Sigmoid colon (tissue), 7 donors: ENCODE results near the gene MAP4K1. TPM values are rescaled to one million over a fixed set of nuclear protein-coding genes. Genes with fewer than 3 reads are reported as not detected.
A peak's percentile ranks its signal among the peaks of the same experiment; 100 is the strongest.

Experiments
- DNase-seq: peaks from one replicate; pipeline ENCODE4 v3.0.0-alpha.2; 2019
- H3K27ac ChIP-seq, 4 donors: fragments of 200-600 bp; sonication (generic); one replicate each; pipeline ENCODE4 v1.5.1; 2016 to 2019; ENCODE audit warnings: mild to moderate bottlenecking in 1 of 4
- H3K27me3 ChIP-seq, 3 donors: fragments of 200-600 bp; sonication (generic); one replicate each; pipeline ENCODE4 v1.5.1; 2019; ENCODE audit warnings: mild to moderate bottlenecking in 1 of 3
- H3K36me3 ChIP-seq, 4 donors: fragments of 200-600 bp; sonication (generic); one replicate each; pipeline ENCODE4 v1.5.1; 2016 to 2019
- H3K4me1 ChIP-seq, 4 donors: fragments of 200-600 bp; sonication (generic); one replicate each; pipeline ENCODE4 v1.5.1; 2017 to 2019
- H3K4me3 ChIP-seq, 4 donors: fragments of 200-600 bp; sonication (generic); one replicate each; pipeline ENCODE4 v1.5.1; 2017 to 2019; ENCODE audit warnings: mild to moderate bottlenecking in 2 of 4, moderate library complexity in 1 of 4
- H3K9me3 ChIP-seq, 4 donors: fragments of 200-600 bp in 3 of 4; sonication (generic) in 3 of 4; one replicate each; pipeline versions ENCODE4 v1.5.1 to v1.6.1; 2013 to 2019
- CTCF ChIP-seq, 4 experiments: fragments of 450-650 bp in 3 of 4; fragments of 200-600 bp in 1 of 4; IDR thresholded peaks; one replicate each; pipeline ENCODE4 v1.5.1; 2016 to 2019; ENCODE audit warnings: antibody characterized with exemption in 4 of 4, mild to moderate bottlenecking in 3 of 4, moderate library complexity in 2 of 4
- EP300 ChIP-seq, 4 donors: sonication (generic); formaldehyde crosslinking; IDR thresholded peaks; one replicate each; pipeline ENCODE4 v1.6.1; 2017; ENCODE audit warnings: antibody characterized with exemption in 4 of 4
- POLR2A ChIP-seq, 2 donors: fragments of 450-650 bp; IDR thresholded peaks; one replicate each; pipeline ENCODE4 v1.6.1; 2016; ENCODE audit warnings: antibody characterized with exemption in 2 of 2, mild to moderate bottlenecking in 2 of 2, moderate library complexity in 2 of 2
- POLR2AphosphoS5 ChIP-seq, 4 donors: sonication (generic); formaldehyde crosslinking; IDR thresholded peaks; one replicate each; pipeline ENCODE4 v1.6.1; 2017; ENCODE audit warnings: antibody characterized with exemption in 4 of 4
- WGBS, 2 donors: extraction: QIAGEN DNeasy Blood & Tissue Kit; methylation state at CpG; one replicate each; pipeline ENCODE4 v1.1.7; 2013; 5-methylcytosine and 5-hydroxymethylcytosine counted together
- intact Hi-C: fragments of 100-400 bp; cut with DNase I; formaldehyde crosslinking; loops from one replicate; pipeline ENCODE4 v1.15.1; 2023
- polyA plus RNA-seq, 3 donors: library from polyadenylated mRNA; stranded (reverse); fragments of 200-250 nt; gene quantifications; one replicate each; pipeline ENCODE4 v1.2.3, GENCODE V29; 2013
- total RNA-seq, 4 donors: library from RNA; depleted of rRNA; stranded (reverse); fragments of >200 nt; gene quantifications; one replicate each; pipeline ENCODE4 v1.1.0, GENCODE V29; 2016
- donor health status: healthy with polysubstance abuse.
- donor health status: Bipolar disorder and iron deficiency.
- donor health status: healthy.

Gene MAP4K1
- total and polyA plus RNA-seq, 7 donors = 1.2 to 29.7 (median 1.6) TPM

DNA sequence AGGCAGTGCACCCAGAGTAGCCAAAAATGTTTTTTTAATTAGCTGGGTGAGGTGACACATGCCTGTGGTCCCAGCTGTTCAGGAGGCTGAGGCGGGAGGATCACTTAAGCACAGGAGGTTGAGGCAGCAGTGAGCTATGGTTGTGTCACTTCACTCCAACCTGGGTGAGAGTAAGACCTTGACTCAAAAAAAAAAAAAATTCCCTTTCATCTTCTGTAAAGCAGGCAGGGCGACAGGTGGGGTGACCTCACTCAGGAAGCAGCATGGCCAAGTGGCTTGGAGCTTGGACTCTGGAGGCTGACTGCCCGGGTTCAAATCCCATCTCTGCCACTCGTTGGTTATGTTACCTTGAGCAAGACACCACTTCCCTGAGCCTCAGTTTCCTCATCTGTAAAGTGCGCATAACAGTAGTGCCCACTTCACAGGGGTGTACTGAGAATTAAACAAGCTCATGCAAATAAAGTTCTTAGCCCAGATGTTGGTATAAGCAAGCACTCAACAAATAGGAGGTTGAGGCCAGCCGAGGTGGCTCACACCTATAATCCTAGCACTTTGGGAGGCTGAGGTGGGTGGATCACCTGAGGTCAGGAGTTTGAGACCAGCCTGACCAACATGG is 48.3 kb downstream of the MAP4K1 start:
- Histone ChIP-seq H3K36me3 (no peaks in the 10 kb centered on the region), H3K9me3 (no peaks in the 10 kb centered on the region), H3K4me1 (peaks cover 0 to 6% (median 2%) of the 10 kb centered on the region in 4 donors), H3K27me3 (peaks cover 7 to 16% (median 14%) of the 10 kb centered on the region in 3 donors), H3K27ac (no peak overlapping the region), H3K4me3 (no peak overlapping the region)
- no peak for DNase-seq
- intact Hi-C loops = no loop called here
- WGBS, 2 donors = 65 to 81% methylated on average over 6 of the region's 6 CpGs
- TF ChIP-seq POLR2AphosphoS5 (IDR thresholded peaks at IDR 0.05) (no peak), CTCF (IDR thresholded peaks at IDR 0.05) (no peak), EP300 (IDR thresholded peaks at IDR 0.05) (no peak), POLR2A (IDR thresholded peaks at IDR 0.05) (no peak)

DNA sequence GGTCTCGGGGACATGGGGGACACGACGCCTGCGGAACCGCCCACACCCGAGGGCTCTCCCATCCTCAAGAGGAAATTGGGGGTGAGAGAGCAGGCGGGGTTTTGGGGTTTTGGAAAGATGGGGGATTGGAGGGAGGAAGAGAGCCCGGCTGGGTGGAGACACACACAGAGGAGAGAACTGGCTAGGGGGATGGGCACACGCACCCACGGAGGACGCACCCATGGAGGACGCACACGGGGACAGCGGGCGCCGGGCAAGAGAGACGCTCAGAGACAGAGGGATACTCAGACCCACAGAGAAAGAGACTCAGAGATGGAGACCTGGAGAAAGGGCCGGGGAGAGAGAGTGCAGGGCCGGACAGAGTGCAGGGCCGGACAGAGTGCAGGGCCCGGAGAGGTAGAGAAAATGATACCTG is 52.1 kb downstream of the MAP4K1 start:
- peaks cover 7 to 22% (median 21%) of the 10 kb centered on the region in 3 donors for H3K27me3 ChIP-seq
- WGBS, 2 donors = 56 to 58% methylated on average over 21 of the region's 21 CpGs
- peak overlapping the region in 1 of 4 donors; percentile 34 for H3K4me3 ChIP-seq
- TF ChIP-seq CTCF (IDR thresholded peaks at IDR 0.05) = no peak
- no peak for TF ChIP-seq POLR2A (IDR thresholded peaks at IDR 0.05)
- TF ChIP-seq EP300 (IDR thresholded peaks at IDR 0.05) = no peak
- TF ChIP-seq POLR2AphosphoS5 (IDR thresholded peaks at IDR 0.05) = no peak
- intact Hi-C loops = no loop called here
- peaks cover 0 to 6% (median 2%) of the 10 kb centered on the region in 4 donors for H3K4me1 ChIP-seq
- no peaks in the 10 kb centered on the region for H3K9me3 ChIP-seq
- DNase-seq = no peak
- no peak overlapping the region for H3K27ac ChIP-seq
- no peaks in the 10 kb centered on the region for H3K36me3 ChIP-seq

- Histone ChIP-seq H3K27me3 (peaks cover 7 to 22% (median 21%) of the 10 kb centered on the region in 3 donors), H3K4me3 (peak overlapping the region in 1 of 4 donors; percentile 34), H3K36me3 (no peaks in the 10 kb centered on the region), H3K4me1 (peaks cover 0 to 6% (median 2%) of the 10 kb centered on the region in 4 donors), H3K27ac (no peak overlapping the region), H3K9me3 (no peaks in the 10 kb centered on the region)
- no peak for DNase-seq
- WGBS, 2 donors = 3 to 7% methylated on average over 111 of the region's 111 CpGs
- intact Hi-C loops = no loop called here
- no peak for TF ChIP-seq CTCF (IDR thresholded peaks at IDR 0.05)
- TF ChIP-seq EP300 (IDR thresholded peaks at IDR 0.05) = no peak
- TF ChIP-seq POLR2AphosphoS5 (IDR thresholded peaks at IDR 0.05) = no peak
- TF ChIP-seq POLR2A (IDR thresholded peaks at IDR 0.05) = no peak
Observed at GRCh38 chr19:38564981-38565690, 52.6 kb downstream of the MAP4K1 start.

- Histone ChIP-seq H3K9me3 (no peaks in the 10 kb centered on the region), H3K4me3 (no peak overlapping the region), H3K4me1 (peaks cover 0 to 6% (median 2%) of the 10 kb centered on the region in 4 donors), H3K27ac (no peak overlapping the region), H3K36me3 (no peaks in the 10 kb centered on the region), H3K27me3 (peaks cover 7 to 22% (median 21%) of the 10 kb centered on the region in 3 donors)
- 88 to 94% methylated on average over 9 of the region's 9 CpGs for WGBS, 2 donors
- TF ChIP-seq POLR2AphosphoS5 (IDR thresholded peaks at IDR 0.05) (no peak), CTCF (IDR thresholded peaks at IDR 0.05) (no peak), EP300 (IDR thresholded peaks at IDR 0.05) (no peak), POLR2A (IDR thresholded peaks at IDR 0.05) (no peak)
- no peak for DNase-seq
- intact Hi-C loops = no loop called here
Observed at GRCh38 chr19:38563475-38563874, 54.3 kb downstream of the MAP4K1 start.
